22Rv1 (cell line): ENCODE results near the gene CXCL1.

Experiments used
- H3K27ac ChIP-seq: fragments of 450-650 bp; 2 replicates; pipeline ENCODE4 v1.5.1; 2017
- ZFX ChIP-seq: fragments of 450-650 bp; IDR thresholded peaks from 2 replicates; pipeline ENCODE4 v1.6.1; 2017; ENCODE audit warnings: antibody characterized with exemption, borderline replicate concordance
- TF ChIP-seq, protein P1 (sequence below): fragments of 450-650 bp; IDR thresholded peaks from 2 replicates; pipeline ENCODE4 v1.5.1; 2017; ENCODE audit warnings: mild to moderate bottlenecking

Gene CXCL1

DNA sequence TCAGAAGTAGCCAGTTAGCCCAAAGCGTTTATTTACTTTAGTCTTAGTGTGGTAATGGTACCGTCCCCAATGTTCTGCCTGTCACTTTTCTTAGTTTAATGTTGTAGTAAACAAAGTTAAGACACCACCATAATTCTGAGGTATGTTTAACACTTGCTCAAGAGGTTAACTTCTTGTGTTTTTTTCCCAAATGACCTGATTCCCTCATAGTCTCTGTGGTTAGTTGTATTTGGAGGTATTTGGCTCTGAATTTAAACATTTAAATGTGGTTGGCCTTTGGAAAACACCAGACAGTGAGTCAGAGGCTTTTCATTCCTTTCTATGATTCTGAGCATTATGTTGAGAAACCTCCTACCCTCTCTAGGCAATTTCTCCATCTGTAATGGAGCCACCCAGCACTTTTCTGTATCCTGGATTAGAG lies 47.9 kb downstream of the CXCL1 start:
- TF ChIP-seq ZFX: no peak
- TF ChIP-seq, protein P1, sequence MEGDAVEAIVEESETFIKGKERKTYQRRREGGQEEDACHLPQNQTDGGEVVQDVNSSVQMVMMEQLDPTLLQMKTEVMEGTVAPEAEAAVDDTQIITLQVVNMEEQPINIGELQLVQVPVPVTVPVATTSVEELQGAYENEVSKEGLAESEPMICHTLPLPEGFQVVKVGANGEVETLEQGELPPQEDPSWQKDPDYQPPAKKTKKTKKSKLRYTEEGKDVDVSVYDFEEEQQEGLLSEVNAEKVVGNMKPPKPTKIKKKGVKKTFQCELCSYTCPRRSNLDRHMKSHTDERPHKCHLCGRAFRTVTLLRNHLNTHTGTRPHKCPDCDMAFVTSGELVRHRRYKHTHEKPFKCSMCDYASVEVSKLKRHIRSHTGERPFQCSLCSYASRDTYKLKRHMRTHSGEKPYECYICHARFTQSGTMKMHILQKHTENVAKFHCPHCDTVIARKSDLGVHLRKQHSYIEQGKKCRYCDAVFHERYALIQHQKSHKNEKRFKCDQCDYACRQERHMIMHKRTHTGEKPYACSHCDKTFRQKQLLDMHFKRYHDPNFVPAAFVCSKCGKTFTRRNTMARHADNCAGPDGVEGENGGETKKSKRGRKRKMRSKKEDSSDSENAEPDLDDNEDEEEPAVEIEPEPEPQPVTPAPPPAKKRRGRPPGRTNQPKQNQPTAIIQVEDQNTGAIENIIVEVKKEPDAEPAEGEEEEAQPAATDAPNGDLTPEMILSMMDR: no peak
- H3K27ac ChIP-seq: no peak overlapping the region

DNA sequence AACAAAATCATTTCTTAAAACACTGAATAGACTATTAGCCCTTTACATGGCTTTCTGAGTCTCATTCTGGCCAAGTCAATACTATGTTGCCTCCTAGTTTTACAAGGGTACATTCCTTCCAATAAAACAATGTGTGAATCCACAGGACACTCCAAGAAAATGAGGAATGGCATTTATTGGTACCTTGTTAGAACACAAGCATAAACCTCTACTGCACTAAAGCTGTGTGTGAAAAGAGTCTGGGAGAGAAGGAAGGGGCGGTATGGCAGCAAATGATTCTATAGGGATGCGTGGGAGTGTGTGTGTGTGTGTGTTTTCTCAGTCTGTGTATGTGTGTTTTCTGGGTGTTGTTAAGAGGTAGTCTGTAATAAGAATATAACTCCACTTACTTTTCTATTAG lies 48.9 kb downstream of the CXCL1 start:
- H3K27ac ChIP-seq: no peak overlapping the region
- TF ChIP-seq, protein P1: no peak
- TF ChIP-seq ZFX: no peak

DNA sequence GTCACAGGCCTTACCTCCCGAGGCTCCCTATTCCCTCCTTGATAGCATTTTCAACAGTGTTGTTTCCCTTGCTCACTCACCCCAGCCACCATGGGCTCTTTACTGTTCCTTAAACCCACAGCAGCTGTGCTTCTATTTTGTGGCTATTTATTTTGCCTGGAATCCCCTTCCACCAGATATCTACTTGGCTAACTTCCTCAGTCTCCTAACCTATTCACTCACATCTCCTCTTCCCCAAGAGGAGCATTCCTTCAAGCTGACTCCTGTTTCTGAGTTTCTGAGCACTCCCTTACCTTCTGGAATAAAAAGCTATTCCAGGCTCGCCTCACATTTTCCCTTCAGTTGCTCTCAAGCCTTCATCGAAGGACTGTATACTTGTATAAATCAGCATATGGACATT lies 50.5 kb downstream of the CXCL1 start:
- TF ChIP-seq ZFX: no peak
- TF ChIP-seq, protein P1: no peak
- H3K27ac ChIP-seq: no peak overlapping the region
